ENCODE results near the gene IL10RB.

GRCh38 chr21:33264561-33264960, 1.6 kb upstream of the IL10RB start:
- no peak for TF ChIP-seq CTCF (IDR thresholded peaks at IDR 0.05)
- TF ChIP-seq POLR2A (IDR thresholded peaks at IDR 0.05) = no peak

Data from uterus (tissue), 2 donors.